Superior temporal gyrus (tissue), 1 donor: ENCODE measurements around the gene MTHFSD.

ENCODE experiments used
- DNase-seq: peaks from one replicate; pipeline ENCODE4 v3.0.0-alpha.2; 2016; ENCODE audit errors: extremely low spot score

The MTHFSD gene

GRCh38 chr16:86514481-86515376 lies 40.3 kb downstream of the MTHFSD start:
- DNase-seq = no peak

GRCh38 chr16:86513471-86514277 lies 41.4 kb downstream of the MTHFSD start:
- no peak for DNase-seq

- DNase-seq = no peak
Observed at GRCh38 chr16:86512860-86513470, 42.1 kb downstream of the MTHFSD start.

GRCh38 chr16:86512301-86512859 lies 42.7 kb downstream of the MTHFSD start:
- DNase-seq = no peak

GRCh38 chr16:86511317-86512161 lies 43.5 kb downstream of the MTHFSD start:
- DNase-seq = no peak

GRCh38 chr16:86510465-86511261 lies 44.4 kb downstream of the MTHFSD start, which contains the start of gene FOXF1:
FOXF1 (plus strand) TSS chr16:86510527; CDS start chr16:86510570, 43 bp downstream.
- DNase-seq = no peak

- DNase-seq = no peak
Observed at GRCh38 chr16:86509759-86510464, 45.1 kb downstream of the MTHFSD start.

- no peak for DNase-seq
Observed at GRCh38 chr16:86508947-86509758, 45.9 kb downstream of the MTHFSD start.

GRCh38 chr16:86508028-86508946 lies 46.7 kb downstream of the MTHFSD start:
- DNase-seq = no peak

GRCh38 chr16:86507173-86508027 lies 47.6 kb downstream of the MTHFSD start:
- no peak for DNase-seq

GRCh38 chr16:86505899-86506864 lies 48.9 kb downstream of the MTHFSD start:
- DNase-seq = no peak

GRCh38 chr16:86505185-86505898 lies 49.7 kb downstream of the MTHFSD start:
- DNase-seq = no peak

GRCh38 chr16:86504315-86505184 lies 50.5 kb downstream of the MTHFSD start:
- DNase-seq = no peak

GRCh38 chr16:86503830-86504229 lies 51.2 kb downstream of the MTHFSD start:
- DNase-seq = no peak
